GM21529 (cell line): Measurements from ENCODE around the gene DZIP3.
"Not testable (repeated sequence)": the region's sequence is repeated elsewhere in the genome, so short reads cannot be mapped to it uniquely, and the experiment has no call there.

Experiments used
- ATAC-seq: cut with Tn5 transposase; IDR thresholded peaks from one replicate; pipeline ENCODE4 v1.9.1; 2021; ENCODE audit not compliant: unreplicated experiment

The DZIP3 gene

GRCh38 chr3:108673988-108674661 is 84.6 kb downstream of the DZIP3 start:
- no peak for ATAC-seq

GRCh38 chr3:108677811-108678210 is 88.3 kb downstream of the DZIP3 start:
- no peak for ATAC-seq

DNA sequence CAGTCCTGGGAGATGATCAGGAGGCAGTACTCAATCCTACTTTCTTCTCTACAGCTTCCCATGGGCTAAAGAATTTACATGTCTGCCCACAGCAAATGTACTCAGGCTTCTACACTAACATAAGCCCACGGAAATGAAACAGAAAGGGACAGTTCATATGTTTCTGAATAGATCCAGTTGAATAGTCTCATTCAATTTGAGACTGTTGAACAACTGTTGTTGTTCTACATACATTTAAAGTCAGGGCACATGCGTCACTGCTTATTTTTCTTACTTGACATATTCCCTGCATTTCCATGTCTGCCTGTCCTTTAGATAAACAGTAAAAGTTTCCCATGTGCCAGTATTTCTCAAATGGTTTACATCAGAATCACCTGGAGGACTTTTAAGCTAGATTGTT is 102.8 kb downstream of the DZIP3 start:
- not testable (repeated sequence) for ATAC-seq

DNA sequence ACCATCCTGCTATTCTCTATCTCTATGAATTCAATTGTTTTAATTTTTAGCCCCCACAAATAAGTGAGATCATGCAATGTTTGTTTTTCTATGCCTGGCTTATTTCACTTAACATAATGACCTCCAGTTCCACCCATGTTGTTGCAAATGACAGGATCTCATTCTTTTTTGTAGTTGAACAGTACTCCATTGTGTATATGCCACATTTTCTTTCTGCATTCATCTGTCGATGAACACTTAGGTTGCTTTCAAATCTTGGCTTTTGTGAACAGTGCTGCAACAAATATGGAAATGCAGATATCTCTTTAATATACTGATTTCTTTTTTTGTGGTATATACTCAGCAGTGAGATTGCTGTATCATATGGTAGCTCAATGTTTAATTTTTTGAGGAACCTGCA is 108.9 kb downstream of the DZIP3 start:
- no peak for ATAC-seq

DNA sequence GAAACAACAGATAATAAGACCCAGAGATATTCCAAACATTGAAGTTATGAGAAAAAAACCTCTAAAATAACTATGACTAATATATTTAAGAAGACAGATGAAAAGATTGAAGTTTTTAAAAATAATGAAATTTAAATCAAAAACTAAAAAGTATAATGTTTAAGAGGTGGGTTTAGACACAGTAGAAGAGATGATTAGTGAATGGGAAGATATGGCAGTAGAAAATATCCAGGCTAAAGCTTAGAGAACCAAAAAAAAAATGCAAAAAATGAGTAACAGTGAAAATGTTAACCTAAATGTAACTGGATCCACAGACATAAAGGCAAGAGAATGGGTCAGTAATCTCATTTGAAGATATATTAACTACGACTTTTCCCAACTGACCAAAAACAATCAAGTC is 115.5 kb downstream of the DZIP3 start:
- ATAC-seq = no peak

GRCh38 chr3:108713009-108713516 is 123.5 kb downstream of the DZIP3 start:
- ATAC-seq = no peak

- no peak for ATAC-seq
Measured at GRCh38 chr3:108713816-108714215, 124.3 kb downstream of the DZIP3 start.

- ATAC-seq = no peak
Measured at GRCh38 chr3:108718454-108718853, 128.9 kb downstream of the DZIP3 start.

DNA sequence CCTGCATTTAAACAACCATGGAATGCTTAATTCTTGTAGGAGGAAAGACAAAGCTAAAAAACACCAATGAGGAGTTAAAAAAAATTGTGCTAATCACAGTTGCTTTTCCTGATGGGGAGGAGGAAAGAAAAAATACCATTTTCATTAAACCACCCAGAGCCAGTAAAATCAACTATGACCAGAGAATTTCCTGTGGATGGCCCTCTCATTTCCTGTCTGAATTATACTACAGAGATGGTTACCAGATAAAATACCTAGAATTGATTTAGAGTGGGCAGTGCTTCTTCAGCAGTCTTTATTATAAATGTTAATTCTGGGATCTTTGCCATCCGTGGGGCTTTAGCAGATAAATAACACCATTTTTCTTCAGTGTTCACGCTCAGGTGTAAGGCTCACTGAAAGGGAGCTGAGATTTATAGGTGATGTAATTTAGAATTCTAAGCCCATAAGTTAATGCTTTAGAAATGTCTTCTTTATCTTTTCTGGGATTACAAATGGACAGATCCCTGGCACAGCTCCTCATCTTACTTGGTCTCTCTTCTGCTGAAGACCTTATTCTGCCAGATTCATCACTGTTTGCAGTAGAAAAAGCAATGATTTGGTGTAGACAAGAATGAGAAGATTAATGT is 129.8 kb downstream of the DZIP3 start:
- no peak for ATAC-seq

DNA sequence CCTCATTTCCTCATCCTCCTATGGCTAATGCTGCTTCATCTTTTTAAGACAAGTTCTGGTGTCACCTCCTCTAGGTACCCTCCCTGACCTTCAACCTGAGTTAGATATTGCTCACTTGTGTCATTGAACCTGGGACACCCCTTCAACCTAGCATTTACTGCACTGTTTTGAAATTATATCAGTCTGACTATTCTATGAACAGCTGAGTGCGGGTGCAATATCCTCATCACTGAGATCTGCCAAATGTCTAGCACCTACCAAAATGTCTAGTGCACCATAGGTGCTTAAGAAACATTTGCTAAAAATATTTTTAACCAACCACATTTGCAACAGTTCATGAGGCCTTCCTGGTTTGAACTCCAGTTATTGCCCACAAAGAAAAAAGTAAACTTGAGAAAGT is 133.2 kb downstream of the DZIP3 start:
- ATAC-seq = no peak

GRCh38 chr3:108724101-108724500 is 134.6 kb downstream of the DZIP3 start:
- no peak for ATAC-seq

GRCh38 chr3:108728105-108728504 is 138.6 kb downstream of the DZIP3 start:
- ATAC-seq = no peak

GRCh38 chr3:108728934-108729333 is 139.4 kb downstream of the DZIP3 start:
- no peak for ATAC-seq

GRCh38 chr3:108736821-108737220 is 147.3 kb downstream of the DZIP3 start:
- ATAC-seq = no peak

DNA sequence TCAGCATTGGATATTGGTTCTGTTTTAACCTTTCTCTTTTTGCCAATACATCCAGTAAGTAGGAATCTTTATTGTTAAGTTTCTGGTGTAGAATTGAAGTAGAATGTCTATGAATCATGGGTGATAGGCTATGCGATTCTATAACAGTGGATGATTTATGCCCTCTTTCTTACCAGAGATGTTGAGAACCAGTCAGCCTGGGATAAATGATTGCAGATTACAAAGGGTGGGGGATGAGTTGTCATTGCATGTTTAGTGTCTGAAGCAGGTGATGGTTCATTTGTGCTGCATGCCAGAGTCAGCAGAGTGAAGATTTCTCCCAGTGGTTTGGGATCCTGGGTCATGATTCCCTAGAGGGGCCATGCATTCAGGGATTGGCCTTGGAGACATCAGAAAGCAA is 153.4 kb downstream of the DZIP3 start:
- ATAC-seq = no peak
